Neutrophil (primary cell): ENCODE results near the gene RABGAP1L.

Experiments
- H3K27ac ChIP-seq: fragments of 200-600 bp; sonication (generic); 2 replicates; pipeline ENCODE4 v1.5.1; 2016; ENCODE audit warnings: mild to moderate bottlenecking, moderate library complexity
- H3K27me3 ChIP-seq: fragments of 200-600 bp; sonication (generic); 2 replicates; pipeline ENCODE4 v1.6.0; 2016; ENCODE audit warnings: mild to moderate bottlenecking
- H3K36me3 ChIP-seq: fragments of 200-600 bp; sonication (generic); 2 replicates; pipeline ENCODE4 v1.5.1; 2017
- H3K4me1 ChIP-seq, 2 experiments: fragments of 200-600 bp in 1 of 2; sonication (generic) in 1 of 2; 1 replicate in 1 of 2; 2 replicates in 1 of 2; pipeline versions ENCODE4 v1.5.1 to v1.6.1; 2013 to 2016; ENCODE audit warnings: low read depth in 1 of 2, low read length in 1 of 2, mild to moderate bottlenecking in 1 of 2, moderate library complexity in 1 of 2; ENCODE audit not compliant: control insufficient read depth in 1 of 2, insufficient read depth in 1 of 2
- H3K4me3 ChIP-seq, 2 experiments: fragments of 200-600 bp in 1 of 2; sonication (generic) in 1 of 2; 1 replicate in 1 of 2; 2 replicates in 1 of 2; pipeline ENCODE4 v1.5.1; 2013 to 2016; ENCODE audit warnings: low read depth in 1 of 2, low read length in 1 of 2, mild to moderate bottlenecking in 1 of 2, moderate library complexity in 1 of 2
- H3K9me3 ChIP-seq: fragments of 200-600 bp; sonication (generic); 2 replicates; pipeline ENCODE4 v1.5.1; 2016
- CTCF ChIP-seq: fragments of 200-600 bp; sonication (generic); IDR thresholded peaks from 2 replicates; pipeline ENCODE4 v1.5.1; 2016; ENCODE audit warnings: antibody characterized with exemption

RABGAP1L gene

GRCh38 chr1:174984952-174985351, 825.6 kb downstream of the RABGAP1L start:
- H3K9me3 ChIP-seq: no peaks in the 10 kb centered on the region
- H3K27me3 ChIP-seq: no peaks in the 10 kb centered on the region
- H3K27ac ChIP-seq: no peak overlapping the region
- TF ChIP-seq CTCF: no peak
- H3K36me3 ChIP-seq: peaks cover 35% of the 10 kb centered on the region
- peaks cover 5 to 7% of the 10 kb centered on the region in 2 experiments for H3K4me1 ChIP-seq
- H3K4me3 ChIP-seq: no peak overlapping the region

- TF ChIP-seq CTCF: no peak
- Histone ChIP-seq H3K4me1 (peaks cover 12 to 13% of the 10 kb centered on the region in 2 experiments), H3K27me3 (no peaks in the 10 kb centered on the region), H3K27ac (no peak overlapping the region), H3K36me3 (peaks cover 44% of the 10 kb centered on the region), H3K4me3 (no peak overlapping the region), H3K9me3 (no peaks in the 10 kb centered on the region)
These were observed 829.2 kb downstream of the RABGAP1L start for GRCh38 chr1:174988539-174988938.

- no peak overlapping the region for H3K27ac ChIP-seq
- no peak for TF ChIP-seq CTCF
- H3K4me1 ChIP-seq: peaks cover 12 to 13% of the 10 kb centered on the region in 2 experiments
These were observed 829.7 kb downstream of the RABGAP1L start for GRCh38 chr1:174988986-174989385.

GRCh38 chr1:174989536-174990220, 830.4 kb downstream of the RABGAP1L start:
- peak overlapping the region; percentile 59 for H3K27ac ChIP-seq
- H3K4me1 ChIP-seq: peaks cover 12 to 13% of the 10 kb centered on the region in 2 experiments
- no peaks in the 10 kb centered on the region for H3K27me3 ChIP-seq
- peak overlapping the region in 1 of 2 experiments; percentile 51 for H3K4me3 ChIP-seq
- no peaks in the 10 kb centered on the region for H3K9me3 ChIP-seq
- no peak for TF ChIP-seq CTCF
- H3K36me3 ChIP-seq: peaks cover 35% of the 10 kb centered on the region

More at GRCh38 chr1:174988986-174989385, 829.7 kb downstream of the RABGAP1L start:
- no peak overlapping the region for H3K4me3 ChIP-seq
- H3K36me3 ChIP-seq: peaks cover 41% of the 10 kb centered on the region
- H3K9me3 ChIP-seq: no peaks in the 10 kb centered on the region
- no peaks in the 10 kb centered on the region for H3K27me3 ChIP-seq

DNA sequence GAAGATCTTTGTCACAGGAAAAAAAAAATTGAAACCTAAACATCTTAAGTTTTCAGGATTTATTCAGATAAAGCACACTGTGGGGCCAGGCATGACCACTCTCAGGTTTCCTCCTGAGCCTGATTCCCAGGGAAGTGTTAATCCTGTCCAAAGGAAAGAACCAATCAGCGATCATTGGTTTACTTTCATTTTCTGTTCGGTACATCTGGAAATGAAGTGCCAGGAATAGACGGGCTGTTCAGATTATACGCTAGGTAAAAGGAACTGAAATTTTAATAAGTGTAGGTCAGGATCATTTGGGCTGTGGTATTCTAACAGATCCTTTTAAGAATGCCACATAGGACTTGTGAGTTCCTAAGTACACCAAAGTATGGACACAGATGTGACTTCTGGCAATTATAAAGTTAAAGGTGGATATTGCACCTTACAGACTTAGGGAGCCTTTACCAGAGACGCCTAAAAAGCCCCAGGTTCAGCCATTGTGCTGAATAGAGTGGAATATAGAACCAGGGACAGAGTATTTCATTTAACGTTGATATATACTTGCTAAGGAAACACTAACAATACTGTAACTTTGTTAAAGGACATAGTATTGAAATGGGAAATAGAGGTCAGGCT, 831.2 kb downstream of the RABGAP1L start:
- TF ChIP-seq CTCF: no peak
- Histone ChIP-seq H3K27ac (peak overlapping the region; percentile 59), H3K4me1 (peaks cover 12 to 13% of the 10 kb centered on the region in 2 experiments), H3K9me3 (no peaks in the 10 kb centered on the region), H3K36me3 (peaks cover 35% of the 10 kb centered on the region), H3K4me3 (peak overlapping the region; percentile 40 to 51), H3K27me3 (no peaks in the 10 kb centered on the region)
